ENCODE data around the gene DYRK2.

The DYRK2 gene

DNA sequence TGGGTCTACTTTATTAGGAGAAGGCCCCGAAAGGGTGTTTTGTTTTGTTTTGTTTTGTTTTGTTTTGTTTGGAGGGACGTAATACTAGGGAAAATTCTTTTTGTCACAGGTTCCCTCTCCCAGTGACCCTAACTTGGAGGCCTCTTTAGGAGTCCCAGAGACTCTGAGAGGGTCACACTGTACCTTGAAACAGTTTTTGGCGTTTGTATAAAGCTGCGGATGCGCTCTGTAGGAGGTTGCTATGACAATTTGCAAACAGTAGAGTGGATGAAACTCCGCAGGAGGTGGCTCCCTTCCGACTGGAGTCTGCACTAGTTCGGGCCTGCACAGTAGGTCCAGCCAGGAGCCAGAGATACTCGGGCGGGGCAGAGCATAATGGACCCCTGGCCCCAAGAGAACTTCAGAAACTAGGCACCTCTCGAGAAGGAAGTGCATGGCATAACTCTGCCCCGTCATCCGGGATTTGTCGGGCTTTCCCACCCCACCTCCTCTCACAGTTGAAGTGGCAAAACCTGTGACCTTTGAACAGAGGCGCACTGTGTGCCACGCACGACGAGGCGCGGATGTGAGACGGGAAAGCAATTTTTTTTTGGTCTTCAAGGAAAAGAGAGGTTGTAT, 1.3 kb upstream of the DYRK2 start:
- DNase-seq = no peak

GRCh38 chr12:67647799-67648520, 585 bp upstream of the DYRK2 start:
- DNase-seq = peak; percentile 16

- peak; percentile 44 for DNase-seq
Observed at GRCh38 chr12:67649261-67649569, 670 bp downstream of the DYRK2 start.

- peak; percentile 31 for DNase-seq
Observed at GRCh38 chr12:67649570-67650387, 1.2 kb downstream of the DYRK2 start.

GRCh38 chr12:67650388-67651131, 2.0 kb downstream of the DYRK2 start:
- no peak for DNase-seq

DNA sequence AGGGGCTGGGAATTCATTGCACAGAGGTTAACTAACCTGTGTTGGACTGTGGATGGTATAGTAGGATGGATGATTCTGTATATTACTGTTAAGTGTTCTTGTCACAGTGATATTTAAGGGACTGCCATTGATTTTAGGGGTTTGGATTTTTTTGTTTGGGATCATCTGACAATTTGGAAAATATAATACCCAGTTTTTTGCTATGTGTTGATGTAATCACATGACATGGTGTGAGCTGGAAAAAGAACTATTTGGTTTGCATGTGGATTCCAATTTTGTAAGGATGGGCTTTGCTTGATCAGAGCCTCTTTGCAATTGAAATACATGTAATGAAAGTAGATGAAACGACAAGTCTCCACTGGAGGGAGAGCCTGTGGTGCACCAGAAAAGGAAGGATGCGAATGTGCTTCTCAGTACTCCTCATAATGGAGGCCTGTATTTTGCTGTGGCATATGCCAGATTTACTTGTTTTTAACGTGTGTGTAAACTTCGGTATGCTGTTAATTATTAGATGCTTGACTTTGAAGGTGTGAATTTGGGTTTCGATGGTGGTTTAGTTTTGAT, 2.7 kb downstream of the DYRK2 start:
- no peak for DNase-seq

- no peak for DNase-seq
Observed at GRCh38 chr12:67655829-67656228, 7.3 kb downstream of the DYRK2 start.

GRCh38 chr12:67656251-67656650, 7.7 kb downstream of the DYRK2 start:
- no peak for DNase-seq

GRCh38 chr12:67658486-67658885, 9.9 kb downstream of the DYRK2 start:
- no peak for DNase-seq

DNA sequence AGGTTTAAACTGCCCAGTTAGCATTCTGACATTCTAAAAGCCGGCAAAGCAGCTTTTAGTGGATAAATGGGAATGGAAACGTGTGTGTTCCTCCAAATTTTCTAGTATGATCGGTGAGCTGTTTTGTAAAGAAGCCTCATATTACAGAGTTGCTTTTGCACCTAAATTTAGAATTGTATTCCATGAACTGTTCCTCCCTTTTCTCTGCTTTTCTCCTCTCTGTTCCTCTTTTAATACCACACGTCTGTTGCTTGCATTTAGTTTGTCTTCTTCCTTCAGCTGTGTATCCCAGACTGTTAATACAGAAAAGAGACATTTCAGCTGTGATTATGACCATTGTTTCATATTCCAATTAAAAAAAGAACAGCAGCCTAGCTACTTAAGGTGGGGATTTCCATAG, 10.7 kb downstream of the DYRK2 start:
- no peak for DNase-seq

DNA sequence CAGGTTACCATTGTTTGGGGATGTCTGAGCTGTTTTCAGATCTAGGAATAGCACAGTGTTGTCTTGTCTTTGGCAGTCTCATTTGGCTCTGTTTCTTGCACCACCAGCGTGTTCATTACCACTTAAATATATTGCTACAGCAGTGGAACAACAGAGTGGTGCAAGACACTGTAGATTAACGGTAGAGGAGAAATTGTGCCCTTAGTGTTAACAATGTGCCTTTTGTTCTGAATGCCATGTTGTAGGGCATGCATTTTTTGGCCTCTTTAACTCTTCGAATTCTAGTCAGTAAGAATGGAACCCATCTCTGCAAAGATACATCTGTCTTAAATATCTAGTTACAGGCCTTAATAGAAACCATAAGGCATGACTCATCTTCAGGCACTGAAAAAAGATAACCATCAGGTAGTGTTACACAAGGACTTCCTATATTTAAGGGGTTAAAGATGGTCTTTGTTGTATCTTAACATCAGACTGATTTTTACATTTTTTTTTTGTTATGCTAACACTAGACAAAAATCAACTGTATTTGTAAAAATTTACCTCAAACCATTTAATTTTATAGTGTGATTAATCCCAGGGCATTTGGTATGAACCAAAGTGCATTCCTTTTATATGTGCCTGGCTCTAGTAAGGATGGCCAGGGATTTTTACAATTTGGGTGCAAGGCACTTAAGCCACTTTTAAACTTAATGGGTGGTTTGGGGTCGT, 12.9 kb downstream of the DYRK2 start:
- no peak for DNase-seq

DNA sequence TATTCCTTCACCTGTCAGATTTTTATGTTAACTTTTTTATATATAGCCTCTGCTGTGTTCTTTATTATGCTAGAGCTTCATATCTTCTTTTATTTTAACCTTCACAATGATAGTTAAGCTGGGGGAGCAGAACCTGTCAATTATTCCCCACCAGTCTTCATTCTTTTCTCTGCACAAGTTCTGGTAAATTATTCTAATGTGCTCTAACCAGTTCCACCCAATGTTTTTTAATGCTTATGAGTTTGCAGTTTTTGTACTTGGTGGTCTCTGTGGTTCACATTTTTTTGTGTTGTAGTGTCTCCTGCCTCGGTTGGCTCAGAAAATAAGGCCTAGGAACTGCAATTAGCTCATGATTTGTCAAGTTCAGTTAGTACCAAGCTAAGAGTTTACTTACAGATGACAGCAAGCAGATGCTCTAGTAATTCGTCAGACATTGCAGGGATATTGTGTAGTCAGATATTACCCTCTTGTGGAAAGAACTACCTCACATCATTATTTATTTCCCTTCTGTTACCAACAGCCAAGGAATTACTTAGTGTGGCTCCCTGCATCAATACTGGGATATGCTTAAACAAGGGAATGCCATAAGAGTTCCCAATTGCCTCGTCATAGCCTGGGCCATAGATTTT, 14.5 kb downstream of the DYRK2 start:
- no peak for DNase-seq

- no peak for DNase-seq
Observed at GRCh38 chr12:67664171-67664570, 15.6 kb downstream of the DYRK2 start.

- DNase-seq = no peak
Observed at GRCh38 chr12:67665679-67666078, 17.1 kb downstream of the DYRK2 start.

GRCh38 chr12:67666605-67667004, 18.1 kb downstream of the DYRK2 start:
- no peak for DNase-seq

DNA sequence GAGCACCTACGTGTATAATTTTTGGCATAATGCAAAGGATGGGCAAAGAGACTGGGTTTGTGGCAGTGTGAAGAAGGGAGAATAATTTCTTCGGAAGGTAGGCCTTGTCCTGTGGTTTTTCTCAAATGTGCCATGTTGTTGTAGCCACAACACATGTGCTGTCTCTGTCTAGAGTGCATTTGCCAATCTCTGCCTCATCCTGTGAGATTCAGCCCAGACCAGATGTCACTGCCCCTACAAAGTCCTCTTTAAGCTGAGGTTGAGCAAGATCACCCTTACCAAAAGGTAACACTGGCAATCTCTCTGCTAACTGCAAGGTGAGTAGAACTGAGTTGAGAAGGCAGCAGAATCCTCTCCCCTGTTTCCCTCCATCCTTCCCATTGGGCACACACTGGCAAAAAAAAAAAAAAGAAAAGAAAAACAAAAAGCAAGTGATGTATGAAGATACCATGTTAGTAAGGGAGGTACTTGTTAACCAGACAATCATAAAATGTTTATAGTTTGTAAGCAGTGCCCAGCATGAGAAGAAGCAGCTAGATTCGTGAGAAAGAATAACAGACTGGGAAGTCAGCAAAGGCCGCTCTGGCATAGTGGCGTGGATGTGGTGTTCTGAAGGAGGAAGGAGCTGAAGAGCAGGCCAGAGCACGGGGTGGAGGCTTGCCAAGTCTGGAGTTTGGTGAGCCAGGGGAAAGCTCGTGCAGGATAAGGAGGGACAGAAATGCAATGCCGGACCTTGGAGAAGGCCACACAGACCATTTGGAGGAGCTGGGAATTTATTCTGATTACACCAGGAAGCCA, 18.9 kb downstream of the DYRK2 start:
- no peak for DNase-seq

- DNase-seq = no peak
Observed at GRCh38 chr12:67669217-67669933, 20.8 kb downstream of the DYRK2 start.

DNA sequence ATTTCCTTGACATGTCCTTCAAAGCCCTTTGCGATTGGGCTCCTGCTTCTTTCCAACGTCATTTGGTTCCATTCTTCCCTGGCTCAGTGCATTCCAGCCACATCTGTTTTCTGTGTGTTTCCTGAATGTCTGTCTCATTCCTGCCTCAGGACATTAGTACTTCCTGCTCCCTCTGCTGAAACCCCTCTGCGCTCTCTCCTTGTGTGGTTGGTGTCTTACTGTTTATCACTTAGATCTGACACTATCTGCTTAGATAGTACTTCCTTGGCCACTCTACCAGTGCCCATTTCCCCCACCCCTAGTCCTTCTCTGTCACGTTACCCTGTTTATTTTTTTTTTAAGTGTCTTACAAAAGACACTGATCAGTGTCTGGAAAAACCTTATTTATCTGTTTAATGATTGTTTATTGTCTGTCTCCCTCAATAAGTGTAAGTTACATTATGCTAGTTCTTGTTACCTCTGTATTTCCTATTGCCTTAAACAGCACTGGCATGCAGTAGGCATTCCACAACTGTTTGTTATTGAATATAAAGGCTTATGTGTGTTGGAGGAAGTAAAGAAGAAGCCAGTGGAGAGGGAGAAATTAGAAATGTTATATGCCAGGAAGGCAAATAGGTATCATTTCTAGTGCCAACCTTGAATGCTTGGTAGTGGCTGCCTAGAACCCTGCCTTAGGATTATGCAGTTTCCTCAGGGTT, 21.5 kb downstream of the DYRK2 start:
- no peak for DNase-seq

DNA sequence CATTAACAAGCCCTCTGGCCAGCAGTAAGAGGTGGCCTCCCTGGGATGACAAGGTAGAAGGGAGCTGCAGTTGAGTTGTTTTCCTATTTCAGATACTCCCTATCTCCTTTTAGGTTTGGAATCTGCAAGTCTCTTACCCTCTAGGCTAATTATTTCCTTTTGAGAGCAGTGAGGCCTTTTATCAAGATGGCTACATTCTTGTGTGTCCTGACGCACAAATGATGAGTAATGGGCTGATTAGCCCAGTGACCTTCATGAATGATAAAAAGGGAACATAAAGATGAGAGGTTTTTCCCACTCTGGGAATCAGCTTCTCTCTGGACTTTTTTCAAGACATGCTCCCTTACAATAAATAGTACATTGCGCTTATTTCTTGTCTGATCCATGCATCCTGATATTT, 22.9 kb downstream of the DYRK2 start:
- DNase-seq = no peak

DNA sequence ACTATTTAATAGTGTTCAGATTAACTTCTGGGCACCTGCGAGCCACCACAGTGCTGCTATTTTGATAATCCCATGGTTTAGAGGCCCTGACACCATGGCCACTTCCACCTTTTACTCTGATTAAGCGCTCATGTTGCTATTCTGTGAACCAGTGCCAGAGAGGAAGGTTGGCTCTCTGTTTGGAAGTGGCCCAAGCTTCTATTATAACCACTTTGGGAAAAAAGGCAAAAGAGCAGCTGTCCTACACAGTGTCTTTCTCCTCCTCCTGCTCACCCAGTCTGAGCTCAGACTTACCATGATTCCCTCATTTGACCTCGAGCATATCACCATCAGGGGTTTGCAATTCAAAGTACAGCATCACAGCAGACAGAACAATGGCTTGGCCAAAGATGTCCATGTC, 23.3 kb downstream of the DYRK2 start:
- DNase-seq = no peak

Measured in activated gamma-delta T cell (primary cell).